Measurements from ENCODE around the gene AP3M1.
"Not testable (repeated sequence)": the region's sequence is repeated elsewhere in the genome, so short reads cannot be mapped to it uniquely, and the experiment has no call there.

AP3M1 gene

GRCh38 chr10:74150204-74150989 lies at the start of gene AP3M1:
Gene AP3M1, minus strand, starts transcription at chr10:74150828. Its CDS starts 12,449 bp downstream, at chr10:74138379.
- peak; percentile 59 to 68 for DNase-seq (ENCODE audit: low read depth in 1 of 2, low spot score in 1 of 2)

- no peak for DNase-seq (ENCODE audit: low read depth in 1 of 2, low spot score in 1 of 2)
Measured at GRCh38 chr10:74199315-74199714, 48.7 kb upstream of the AP3M1 start.

GRCh38 chr10:74194999-74195398 lies 44.4 kb upstream of the AP3M1 start:
- no peak for DNase-seq (ENCODE audit: low read depth in 1 of 2, low spot score in 1 of 2)

- no peak for DNase-seq (ENCODE audit: low read depth in 1 of 2, low spot score in 1 of 2)
Measured at GRCh38 chr10:74194545-74194944, 43.9 kb upstream of the AP3M1 start.

GRCh38 chr10:74190494-74190893 lies 39.9 kb upstream of the AP3M1 start:
- no peak for DNase-seq (ENCODE audit: low read depth in 1 of 2, low spot score in 1 of 2)

- DNase-seq (ENCODE audit: low read depth in 1 of 2, low spot score in 1 of 2): no peak
Measured at GRCh38 chr10:74189999-74190421, 39.4 kb upstream of the AP3M1 start.

- DNase-seq (ENCODE audit: low read depth in 1 of 2, low spot score in 1 of 2): not testable (repeated sequence)
Measured at GRCh38 chr10:74188617-74189016, 38.0 kb upstream of the AP3M1 start.

- DNase-seq (ENCODE audit: low read depth in 1 of 2, low spot score in 1 of 2): no peak
Measured at GRCh38 chr10:74187237-74187636, 36.6 kb upstream of the AP3M1 start.

- no peak for DNase-seq (ENCODE audit: low read depth in 1 of 2, low spot score in 1 of 2)
Measured at GRCh38 chr10:74186678-74187077, 36.0 kb upstream of the AP3M1 start.

GRCh38 chr10:74179111-74179710 lies 28.6 kb upstream of the AP3M1 start:
- no peak for DNase-seq (ENCODE audit: low read depth in 1 of 2, low spot score in 1 of 2)

GRCh38 chr10:74178042-74178791 lies 27.6 kb upstream of the AP3M1 start:
- DNase-seq (ENCODE audit: low read depth in 1 of 2, low spot score in 1 of 2): no peak

GRCh38 chr10:74177140-74177677 lies 26.6 kb upstream of the AP3M1 start:
- DNase-seq (ENCODE audit: low read depth in 1 of 2, low spot score in 1 of 2): peak in 1 of 2 donors; percentile 29

GRCh38 chr10:74176380-74177139 lies 25.9 kb upstream of the AP3M1 start:
- DNase-seq (ENCODE audit: low read depth in 1 of 2, low spot score in 1 of 2): peak; percentile 92 to 94

- DNase-seq (ENCODE audit: low read depth in 1 of 2, low spot score in 1 of 2): no peak
Measured at GRCh38 chr10:74175510-74176379, 25.1 kb upstream of the AP3M1 start.

- no peak for DNase-seq (ENCODE audit: low read depth in 1 of 2, low spot score in 1 of 2)
Measured at GRCh38 chr10:74174521-74174920, 23.9 kb upstream of the AP3M1 start.

- no peak for DNase-seq (ENCODE audit: low read depth in 1 of 2, low spot score in 1 of 2)
Measured at GRCh38 chr10:74171625-74172024, 21.0 kb upstream of the AP3M1 start.

- DNase-seq (ENCODE audit: low read depth in 1 of 2, low spot score in 1 of 2): no peak
Measured at GRCh38 chr10:74167443-74167842, 16.8 kb upstream of the AP3M1 start.

GRCh38 chr10:74165530-74165901 lies 14.9 kb upstream of the AP3M1 start:
- no peak for DNase-seq (ENCODE audit: low read depth in 1 of 2, low spot score in 1 of 2)

- DNase-seq (ENCODE audit: low read depth in 1 of 2, low spot score in 1 of 2): no peak
Measured at GRCh38 chr10:74164716-74165529, 14.3 kb upstream of the AP3M1 start.

All from activated T-helper 1 cell treated with anti-CD3 and anti-CD28 coated beads, Interleukin-2, amount 50 U/mL, for 16 hours (primary cell).